ENCODE measurements around the gene COL11A1. TPM values are rescaled to one million over a fixed set of nuclear protein-coding genes. Genes with fewer than 3 reads are reported as not detected.

COL11A1 gene
- total and polyA plus RNA-seq, 2 donors (not counting 3 experiments of a cell fraction or from before 2014, with no cell fraction given), result not detected

DNA sequence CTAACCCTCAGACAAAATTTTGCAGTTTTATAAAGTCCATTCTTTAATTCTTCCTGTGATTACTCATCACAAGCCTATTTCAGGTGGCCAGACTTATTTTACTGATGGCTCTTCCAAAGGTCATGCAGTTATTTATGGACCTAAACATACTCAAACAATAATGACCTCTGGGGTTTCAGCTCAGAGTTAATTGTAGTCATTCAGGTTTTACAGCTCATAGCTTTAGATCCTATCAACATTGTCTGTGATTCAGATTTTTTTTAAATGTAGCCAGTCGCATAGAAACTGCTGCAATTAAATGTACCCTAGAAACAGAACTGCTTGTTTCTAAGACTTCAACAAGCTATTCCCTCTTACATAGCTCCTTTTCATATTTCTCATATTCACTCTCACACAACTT is 270.8 kb downstream of the COL11A1 start:
- Histone ChIP-seq H3K79me2 (ENCODE audit: control insufficient read depth, insufficient read depth, low read length) (no peaks in the 10 kb centered on the region), H3K9me1 (replicated peaks; ENCODE audit: control insufficient read depth, extremely low read depth, insufficient read depth, low read length) (no peaks in the 10 kb centered on the region), H3K9ac (replicated peaks; ENCODE audit: extremely low read depth, insufficient read depth, low read length) (no peak overlapping the region), H3K4me1 (ENCODE audit: control insufficient read depth, extremely low read depth, insufficient read depth, low read length) (no peaks in the 10 kb centered on the region), H3K36me3 (ENCODE audit: control insufficient read depth in 2 of 2, extremely low read depth in 1 of 2, insufficient read depth in 2 of 2, low read length in 2 of 2) (no peaks in the 10 kb centered on the region), H3K9me3 (replicated peaks; ENCODE audit: control insufficient read depth, insufficient read depth, low read length) (no peaks in the 10 kb centered on the region), H4K20me1 (replicated peaks; ENCODE audit: control insufficient read depth, extremely low read depth, insufficient read depth, low read length) (no peaks in the 10 kb centered on the region), H3K27ac (ENCODE audit: insufficient read depth, low read depth, low read length) (no peak overlapping the region), H3K4me3 (replicated peaks in 1 of 3; ENCODE audit: insufficient read depth in 1 of 3, low read depth in 1 of 3, low read length in 3 of 3) (no peak overlapping the region), H2AFZ (ENCODE audit: low read depth, low read length) (no peak overlapping the region), H3K4me2 (ENCODE audit: insufficient read depth, low read length) (no peak overlapping the region), H3K27me3 (ENCODE audit: control insufficient read depth in 2 of 2, insufficient read depth in 2 of 2, low read length in 2 of 2) (no peaks in the 10 kb centered on the region)
- DNase-seq (ENCODE audit: low read depth, low spot score) (no peak), FAIRE-seq (peak; percentile 73)
- CTCF ChIA-PET, result no interaction called here
- POLR2A ChIA-PET, result no interaction called here
- TF ChIP-seq JUN (IDR thresholded peaks at IDR 0.05; ENCODE audit: borderline replicate concordance, insufficient read depth, insufficient read length, low read depth) (no peak), FOS (IDR thresholded peaks at IDR 0.05; ENCODE audit: borderline replicate concordance, insufficient read depth, low read length) (no peak), POLR2A (IDR thresholded peaks at IDR 0.05; ENCODE audit: low read depth, low read length) (no peak), GATA2 (IDR thresholded peaks at IDR 0.05; ENCODE audit: insufficient read depth, insufficient read length, low read depth, low read length) (no peak), POLR2AphosphoS5 (IDR thresholded peaks at IDR 0.05; ENCODE audit: insufficient read depth, low read depth, low read length) (no peak), EZH2 (IDR thresholded peaks at IDR 0.05; ENCODE audit: borderline replicate concordance, low read depth, low read length, severe bottlenecking) (no peak), MYC (IDR thresholded peaks at IDR 0.05; ENCODE audit: low read depth, low read length) (no peak)
- TF ChIP-seq, protein P1, sequence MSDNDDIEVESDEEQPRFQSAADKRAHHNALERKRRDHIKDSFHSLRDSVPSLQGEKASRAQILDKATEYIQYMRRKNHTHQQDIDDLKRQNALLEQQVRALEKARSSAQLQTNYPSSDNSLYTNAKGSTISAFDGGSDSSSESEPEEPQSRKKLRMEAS (IDR thresholded peaks at IDR 0.05; ENCODE audit: insufficient read depth, insufficient read length), result no peak
- TF ChIP-seq, protein P2, sequence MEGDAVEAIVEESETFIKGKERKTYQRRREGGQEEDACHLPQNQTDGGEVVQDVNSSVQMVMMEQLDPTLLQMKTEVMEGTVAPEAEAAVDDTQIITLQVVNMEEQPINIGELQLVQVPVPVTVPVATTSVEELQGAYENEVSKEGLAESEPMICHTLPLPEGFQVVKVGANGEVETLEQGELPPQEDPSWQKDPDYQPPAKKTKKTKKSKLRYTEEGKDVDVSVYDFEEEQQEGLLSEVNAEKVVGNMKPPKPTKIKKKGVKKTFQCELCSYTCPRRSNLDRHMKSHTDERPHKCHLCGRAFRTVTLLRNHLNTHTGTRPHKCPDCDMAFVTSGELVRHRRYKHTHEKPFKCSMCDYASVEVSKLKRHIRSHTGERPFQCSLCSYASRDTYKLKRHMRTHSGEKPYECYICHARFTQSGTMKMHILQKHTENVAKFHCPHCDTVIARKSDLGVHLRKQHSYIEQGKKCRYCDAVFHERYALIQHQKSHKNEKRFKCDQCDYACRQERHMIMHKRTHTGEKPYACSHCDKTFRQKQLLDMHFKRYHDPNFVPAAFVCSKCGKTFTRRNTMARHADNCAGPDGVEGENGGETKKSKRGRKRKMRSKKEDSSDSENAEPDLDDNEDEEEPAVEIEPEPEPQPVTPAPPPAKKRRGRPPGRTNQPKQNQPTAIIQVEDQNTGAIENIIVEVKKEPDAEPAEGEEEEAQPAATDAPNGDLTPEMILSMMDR (IDR thresholded peaks at IDR 0.05; ENCODE audit: extremely low read depth in 1 of 2, insufficient read depth in 1 of 2, low read depth in 1 of 2, low read length in 2 of 2), result no peak
- BruUV-seq (replicated peaks), result no TSS peak
- dilution Hi-C loops (cut with MboI; ENCODE audit: extremely low pct_ligation_motif_present, low sequenced_read_pairs), result no loop called here
- intact Hi-C loops (cut with micrococcal nuclease), result no loop called here
